Fibroblast of lung (primary cell): ENCODE measurements around the gene BLTP2. TPM values are rescaled to one million over a fixed set of nuclear protein-coding genes. Genes with fewer than 3 reads are reported as not detected.

Source experiments
- DNase-seq, 2 donors: peaks; one replicate each; pipeline versions ENCODE4 v3.0.0 to v3.0.0-alpha.2; 2010; ENCODE audit warnings: low read depth in 2 of 2
- H2AFZ ChIP-seq: 2 replicates; pipeline ENCODE4 v1.5.1; 2012; ENCODE audit warnings: low read length, control low read depth, inconsistent platforms
- H3K27ac ChIP-seq: 2 replicates; pipeline ENCODE4 v1.5.1; 2011; ENCODE audit warnings: low read length, control low read depth; ENCODE audit not compliant: insufficient read depth
- H3K27me3 ChIP-seq: 2 replicates; pipeline ENCODE4 v1.5.1; 2011; ENCODE audit warnings: mild to moderate bottlenecking, low read length; ENCODE audit not compliant: control insufficient read depth, insufficient read depth
- H3K36me3 ChIP-seq: 2 replicates; pipeline ENCODE4 v1.5.1; 2011; ENCODE audit warnings: low read length; ENCODE audit not compliant: control insufficient read depth, insufficient read depth
- H3K4me1 ChIP-seq: 2 replicates; pipeline ENCODE4 v1.5.1; 2011; ENCODE audit warnings: low read length; ENCODE audit not compliant: control insufficient read depth, insufficient read depth; ENCODE audit errors: extremely low read depth
- H3K4me2 ChIP-seq: 2 replicates; pipeline ENCODE4 v1.5.1; 2011; ENCODE audit warnings: low read length, control low read depth; ENCODE audit not compliant: insufficient read depth; ENCODE audit errors: extremely low read depth
- H3K4me3 ChIP-seq, 4 experiments: fragments of 200-600 bp in 1 of 4; sonication (generic) in 1 of 4; replicated peaks in 1 of 4; 2 replicates each; pipeline ENCODE4 v1.5.1; 2011 to 2016; ENCODE audit warnings: low read length in 4 of 4, low read depth in 3 of 4, mild to moderate bottlenecking in 3 of 4, control low read depth in 2 of 4, inconsistent platforms in 1 of 4, mixed read lengths in 1 of 4; ENCODE audit not compliant: insufficient read depth in 1 of 4; ENCODE audit errors: control extremely low read depth in 1 of 4
- H3K79me2 ChIP-seq: 2 replicates; pipeline ENCODE4 v1.5.1; 2012; ENCODE audit warnings: mild to moderate bottlenecking, low read length, inconsistent platforms; ENCODE audit not compliant: control insufficient read depth, insufficient read depth
- H3K9ac ChIP-seq: 2 replicates; pipeline ENCODE4 v1.5.1; 2011; ENCODE audit warnings: mild to moderate bottlenecking, low read length, control low read depth; ENCODE audit not compliant: insufficient read depth
- H3K9me3 ChIP-seq: 2 replicates; pipeline ENCODE4 v1.5.1; 2012; ENCODE audit warnings: low read depth, low read length; ENCODE audit not compliant: control insufficient read depth, insufficient read depth
- H4K20me1 ChIP-seq: 2 replicates; pipeline ENCODE4 v1.5.1; 2011; ENCODE audit warnings: low read length; ENCODE audit not compliant: control insufficient read depth, insufficient read depth; ENCODE audit errors: extremely low read depth
- EZH2 ChIP-seq: IDR thresholded peaks from 2 replicates; pipeline ENCODE4 v1.5.1; 2012; ENCODE audit warnings: low read length, control low read depth, mild to moderate bottlenecking; ENCODE audit errors: missing control alignments
- polyA plus RNA-seq, 2 donors: library from polyadenylated mRNA; depleted of rRNA in 1 of 2; stranded (reverse) in 1 of 2; unstranded in 1 of 2; fragments of >200 nt; gene quantifications; 2 replicates each; pipeline ENCODE4 v1.2.1, GENCODE V29; 2011 to 2012; ENCODE audit warnings: missing spikeins in 1 of 2
- total RNA-seq: library from RNA; depleted of rRNA; stranded (reverse); fragments of >200 nt; gene quantifications from 2 replicates; pipeline ENCODE4 v1.2.1, GENCODE V29; 2014
- TF ChIP-seq, protein P1 (sequence below), 2 donors: IDR thresholded peaks in 1 of 2; conservative IDR thresholded peaks in 1 of 2; 1 replicate in 1 of 2; 2 replicates in 1 of 2; pipeline ENCODE4 v1.5.1; 2011 to 2012; ENCODE audit warnings: low read length in 2 of 2, control low read depth in 1 of 2, inconsistent platforms in 1 of 2, low read depth in 1 of 2, mild to moderate bottlenecking in 1 of 2

BLTP2 gene
- total and polyA plus RNA-seq, 2 donors (not counting 1 experiment from before 2014, with no cell fraction given): 74.9 to 160 TPM

DNA sequence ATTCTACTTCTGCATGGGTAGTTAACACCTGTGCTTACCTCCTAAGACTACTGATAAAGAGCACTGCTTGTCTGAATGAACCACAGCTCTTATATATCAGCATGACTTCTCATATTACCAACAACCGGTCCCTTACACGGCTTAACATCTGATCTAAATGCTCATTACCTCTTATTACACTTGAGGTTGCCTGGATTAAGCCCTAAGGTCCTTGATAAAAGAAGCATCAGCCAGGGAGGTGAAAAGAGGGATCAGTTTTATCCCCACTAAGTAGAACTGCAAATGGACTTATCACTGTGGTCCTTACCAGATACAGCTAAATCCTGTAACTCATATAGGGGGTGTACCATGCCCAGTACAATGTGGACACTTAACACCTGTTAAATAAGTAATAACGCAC, 22.8 kb downstream of the BLTP2 start:
- Histone ChIP-seq H3K36me3 (peaks cover 10% of the 10 kb centered on the region), H3K4me2 (no peak overlapping the region), H4K20me1 (no peaks in the 10 kb centered on the region), H3K9me3 (no peaks in the 10 kb centered on the region), H3K79me2 (no peaks in the 10 kb centered on the region), H2AFZ (no peak overlapping the region), H3K27ac (no peak overlapping the region), H3K4me3 (no peak overlapping the region), H3K27me3 (no peaks in the 10 kb centered on the region), H3K9ac (no peak overlapping the region), H3K4me1 (no peaks in the 10 kb centered on the region)
- TF ChIP-seq EZH2: no peak
- TF ChIP-seq, protein P1, sequence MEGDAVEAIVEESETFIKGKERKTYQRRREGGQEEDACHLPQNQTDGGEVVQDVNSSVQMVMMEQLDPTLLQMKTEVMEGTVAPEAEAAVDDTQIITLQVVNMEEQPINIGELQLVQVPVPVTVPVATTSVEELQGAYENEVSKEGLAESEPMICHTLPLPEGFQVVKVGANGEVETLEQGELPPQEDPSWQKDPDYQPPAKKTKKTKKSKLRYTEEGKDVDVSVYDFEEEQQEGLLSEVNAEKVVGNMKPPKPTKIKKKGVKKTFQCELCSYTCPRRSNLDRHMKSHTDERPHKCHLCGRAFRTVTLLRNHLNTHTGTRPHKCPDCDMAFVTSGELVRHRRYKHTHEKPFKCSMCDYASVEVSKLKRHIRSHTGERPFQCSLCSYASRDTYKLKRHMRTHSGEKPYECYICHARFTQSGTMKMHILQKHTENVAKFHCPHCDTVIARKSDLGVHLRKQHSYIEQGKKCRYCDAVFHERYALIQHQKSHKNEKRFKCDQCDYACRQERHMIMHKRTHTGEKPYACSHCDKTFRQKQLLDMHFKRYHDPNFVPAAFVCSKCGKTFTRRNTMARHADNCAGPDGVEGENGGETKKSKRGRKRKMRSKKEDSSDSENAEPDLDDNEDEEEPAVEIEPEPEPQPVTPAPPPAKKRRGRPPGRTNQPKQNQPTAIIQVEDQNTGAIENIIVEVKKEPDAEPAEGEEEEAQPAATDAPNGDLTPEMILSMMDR (conservative IDR thresholded peaks at IDR 0.05 in 1 of 2, IDR thresholded peaks at IDR 0.05 in 1 of 2; ENCODE audit: low read depth in 1 of 2, low read length in 2 of 2): no peak
- DNase-seq: no peak

DNA sequence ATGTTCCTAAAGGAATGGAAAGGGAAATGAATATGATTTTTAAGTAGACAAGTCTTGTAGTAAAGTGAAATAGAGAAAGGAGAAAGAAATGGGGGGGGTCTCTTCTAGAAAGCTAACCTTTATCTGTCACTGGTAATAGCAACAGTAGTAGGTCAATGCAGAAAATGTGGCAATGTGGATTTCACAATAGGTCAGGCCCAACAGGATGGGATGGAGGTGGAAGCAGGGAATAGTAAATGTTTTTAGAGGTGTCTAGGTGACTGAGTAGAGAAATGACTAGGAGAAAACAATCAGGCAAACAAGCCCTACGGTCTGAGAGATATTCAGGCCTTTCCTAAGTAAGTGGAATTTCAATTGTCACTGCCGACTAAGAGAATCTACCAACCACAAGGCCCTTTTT, 24.9 kb downstream of the BLTP2 start:
- H3K9ac ChIP-seq: no peak overlapping the region
- TF ChIP-seq, protein P1 (conservative IDR thresholded peaks at IDR 0.05 in 1 of 2, IDR thresholded peaks at IDR 0.05 in 1 of 2; ENCODE audit: low read depth in 1 of 2, low read length in 2 of 2): no peak
- no peak for TF ChIP-seq EZH2
- H3K27ac ChIP-seq: no peak overlapping the region
- H3K79me2 ChIP-seq: no peaks in the 10 kb centered on the region
- no peaks in the 10 kb centered on the region for H3K4me1 ChIP-seq
- no peak overlapping the region for H3K4me2 ChIP-seq
- no peak overlapping the region for H2AFZ ChIP-seq
- H3K9me3 ChIP-seq: no peaks in the 10 kb centered on the region
- H4K20me1 ChIP-seq: no peaks in the 10 kb centered on the region
- no peak overlapping the region for H3K4me3 ChIP-seq
- peaks cover 17% of the 10 kb centered on the region for H3K36me3 ChIP-seq
- no peaks in the 10 kb centered on the region for H3K27me3 ChIP-seq
- no peak for DNase-seq

DNA sequence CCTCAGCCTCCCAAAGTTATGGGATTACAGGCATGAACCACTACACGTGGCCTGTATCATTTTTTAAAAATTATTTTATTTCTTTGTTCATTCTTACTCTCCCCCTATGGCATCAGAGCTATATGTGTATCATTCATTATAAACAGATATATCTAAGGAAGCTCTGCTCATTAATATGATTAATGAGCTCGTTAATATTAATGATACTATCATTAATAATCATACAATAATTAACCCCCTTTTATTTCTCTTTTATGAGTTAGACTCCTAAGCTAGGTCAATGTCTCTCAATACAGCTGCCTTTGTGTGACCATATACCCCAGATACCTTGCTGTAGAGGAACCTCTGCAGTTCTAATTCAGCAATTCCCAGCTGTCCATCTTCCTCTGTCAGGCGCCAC, 26.5 kb downstream of the BLTP2 start:
- Histone ChIP-seq H3K4me1 (no peaks in the 10 kb centered on the region), H4K20me1 (no peaks in the 10 kb centered on the region), H3K27ac (no peak overlapping the region), H3K9me3 (no peaks in the 10 kb centered on the region), H3K36me3 (peaks cover 16% of the 10 kb centered on the region), H2AFZ (no peak overlapping the region), H3K9ac (no peak overlapping the region), H3K79me2 (no peaks in the 10 kb centered on the region), H3K27me3 (no peaks in the 10 kb centered on the region), H3K4me2 (no peak overlapping the region), H3K4me3 (no peak overlapping the region)
- TF ChIP-seq, protein P1 (conservative IDR thresholded peaks at IDR 0.05 in 1 of 2, IDR thresholded peaks at IDR 0.05 in 1 of 2; ENCODE audit: low read depth in 1 of 2, low read length in 2 of 2): no peak
- TF ChIP-seq EZH2: no peak
- DNase-seq: no peak
